Fibroblast of skin of right quadriceps (primary cell): ENCODE measurements around the gene GDF9.

Experiments
- DNase-seq: peaks from one replicate; pipeline ENCODE4 v3.0.0-alpha.2; 2013

Gene GDF9

DNA sequence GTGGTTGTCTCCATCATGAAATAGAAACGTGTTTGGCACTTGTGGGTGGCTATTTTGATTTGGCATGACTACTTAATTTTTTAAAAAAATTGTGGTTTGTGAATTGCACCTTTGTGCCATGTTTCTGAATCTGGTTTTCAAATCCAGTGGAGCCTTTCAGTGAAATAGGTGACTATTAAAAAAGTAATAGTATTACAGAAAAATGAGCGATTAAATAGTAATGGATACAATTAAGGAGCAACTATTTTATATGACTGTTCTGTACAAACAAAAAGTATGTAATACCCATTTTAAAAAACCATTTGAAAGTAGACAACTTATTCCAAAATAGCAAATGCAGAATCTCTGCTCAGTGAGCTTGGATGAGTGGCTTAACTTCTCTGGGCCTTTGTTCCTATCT is 50.2 kb downstream of the GDF9 start:
- DNase-seq: no peak

- DNase-seq: peak; percentile 37
Measured at GRCh38 chr5:132815454-132815853, 50.8 kb downstream of the GDF9 start.

DNA sequence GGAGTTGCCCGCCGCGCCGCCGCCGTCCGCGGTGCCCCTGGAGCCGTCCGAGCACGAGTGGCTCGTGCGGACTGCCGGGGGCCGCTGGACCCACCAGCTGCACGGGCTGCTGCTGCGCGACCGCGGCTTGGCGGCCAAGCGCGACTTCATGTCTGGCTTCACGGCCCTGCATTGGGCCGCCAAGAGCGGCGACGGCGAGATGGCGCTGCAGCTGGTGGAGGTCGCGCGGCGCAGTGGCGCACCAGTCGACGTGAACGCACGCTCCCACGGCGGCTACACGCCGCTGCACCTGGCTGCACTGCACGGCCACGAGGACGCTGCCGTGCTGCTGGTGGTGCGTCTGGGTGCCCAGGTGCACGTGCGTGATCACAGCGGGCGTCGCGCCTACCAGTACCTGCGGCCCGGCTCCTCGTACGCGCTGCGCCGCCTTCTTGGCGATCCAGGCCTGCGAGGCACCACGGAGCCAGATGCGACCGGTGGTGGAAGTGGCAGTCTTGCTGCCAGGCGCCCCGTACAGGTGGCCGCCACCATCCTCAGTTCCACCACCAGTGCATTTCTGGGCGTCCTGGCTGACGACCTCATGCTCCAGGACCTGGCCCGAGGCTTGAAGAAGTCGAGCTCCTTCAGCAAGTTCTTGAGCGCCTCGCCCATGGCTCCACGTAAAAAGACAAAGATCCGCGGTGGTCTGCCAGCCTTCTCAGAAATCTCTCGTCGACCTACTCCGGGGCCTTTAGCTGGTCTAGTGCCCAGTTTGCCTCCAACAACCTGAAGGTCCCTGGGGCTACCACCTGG is 51.6 kb downstream of the GDF9 start:
- no peak for DNase-seq

GRCh38 chr5:132813599-132814502 is 52.4 kb downstream of the GDF9 start:
- no peak for DNase-seq

DNA sequence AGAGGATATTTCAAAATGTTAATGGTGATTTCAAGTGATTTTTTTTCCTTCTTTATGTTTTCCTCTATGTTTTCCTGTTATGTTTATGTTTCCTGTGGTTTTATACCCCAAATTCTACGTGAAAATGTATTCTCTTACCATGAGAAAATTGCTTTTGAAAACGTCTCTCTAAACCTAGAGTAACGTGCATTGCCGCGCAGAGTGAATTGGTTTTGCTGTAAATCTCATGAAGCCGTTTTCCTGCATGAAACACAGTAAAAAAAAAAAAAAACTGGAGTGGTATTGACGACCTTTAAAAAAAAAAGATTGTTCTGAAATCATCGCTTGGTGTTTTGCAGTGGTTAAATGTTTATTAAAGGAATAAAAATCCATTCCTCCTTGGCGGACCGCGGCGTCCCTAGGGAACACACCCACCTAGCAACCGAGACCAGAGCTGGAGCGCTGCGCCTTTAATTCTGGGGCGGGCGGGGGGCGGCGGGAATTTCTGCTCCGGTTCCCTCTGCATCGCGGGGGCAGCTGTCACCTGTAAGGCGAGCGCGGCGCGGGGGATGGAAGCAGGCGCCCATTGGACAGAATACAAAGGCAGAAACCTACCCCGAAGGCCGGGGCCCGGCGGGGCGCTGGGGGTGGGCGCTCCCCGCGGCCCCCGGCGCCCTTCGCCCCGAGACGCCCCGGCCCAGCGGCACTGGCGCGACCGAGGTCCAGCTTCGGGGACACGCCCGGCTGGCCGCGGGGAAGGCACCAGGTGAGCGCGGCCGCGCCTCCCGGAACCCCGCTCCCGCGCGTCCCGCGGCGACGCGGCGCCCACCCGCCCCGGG is 53.3 kb downstream of the GDF9 start, which contains the start of gene SOWAHA:
Gene SOWAHA, plus strand, starts transcription at position 522 of the 818 bp plus-strand sequence. CDS start 320 bp downstream, outside the sequence.
- no peak for DNase-seq

- no peak for DNase-seq
Measured at GRCh38 chr5:132812123-132812765, 54.0 kb downstream of the GDF9 start.
